Measurements from ENCODE around the gene RNPC3.

DNA sequence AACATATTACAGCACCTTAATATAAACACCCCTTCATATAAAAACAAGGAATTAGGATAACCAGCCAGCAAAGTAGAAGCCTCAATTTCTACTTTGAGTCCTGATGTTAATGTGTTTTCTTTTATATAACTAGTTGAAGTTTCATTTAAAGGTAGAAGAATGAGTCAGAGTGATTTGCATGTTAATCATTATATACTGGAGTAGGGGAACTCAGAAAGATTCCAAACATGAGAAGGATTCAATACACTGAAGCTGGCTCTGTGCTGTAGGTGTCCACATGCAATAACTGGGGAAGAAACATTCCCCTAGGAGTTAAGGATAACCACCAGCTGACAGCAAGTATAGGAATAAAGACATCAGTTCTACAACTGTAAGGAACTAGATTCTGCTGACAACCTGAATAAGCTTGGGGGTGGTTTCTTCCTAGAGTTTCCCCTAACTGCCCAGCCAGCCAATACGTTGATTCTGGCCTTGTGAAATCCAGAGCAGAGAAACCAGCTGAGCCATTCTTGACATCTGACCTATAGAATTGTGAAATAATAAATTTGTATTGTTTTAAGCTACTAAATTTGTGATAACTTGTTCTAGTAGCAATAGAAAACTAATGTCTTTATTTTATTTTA, 33.4 kb upstream of the RNPC3 start:
- TF ChIP-seq, protein P1, sequence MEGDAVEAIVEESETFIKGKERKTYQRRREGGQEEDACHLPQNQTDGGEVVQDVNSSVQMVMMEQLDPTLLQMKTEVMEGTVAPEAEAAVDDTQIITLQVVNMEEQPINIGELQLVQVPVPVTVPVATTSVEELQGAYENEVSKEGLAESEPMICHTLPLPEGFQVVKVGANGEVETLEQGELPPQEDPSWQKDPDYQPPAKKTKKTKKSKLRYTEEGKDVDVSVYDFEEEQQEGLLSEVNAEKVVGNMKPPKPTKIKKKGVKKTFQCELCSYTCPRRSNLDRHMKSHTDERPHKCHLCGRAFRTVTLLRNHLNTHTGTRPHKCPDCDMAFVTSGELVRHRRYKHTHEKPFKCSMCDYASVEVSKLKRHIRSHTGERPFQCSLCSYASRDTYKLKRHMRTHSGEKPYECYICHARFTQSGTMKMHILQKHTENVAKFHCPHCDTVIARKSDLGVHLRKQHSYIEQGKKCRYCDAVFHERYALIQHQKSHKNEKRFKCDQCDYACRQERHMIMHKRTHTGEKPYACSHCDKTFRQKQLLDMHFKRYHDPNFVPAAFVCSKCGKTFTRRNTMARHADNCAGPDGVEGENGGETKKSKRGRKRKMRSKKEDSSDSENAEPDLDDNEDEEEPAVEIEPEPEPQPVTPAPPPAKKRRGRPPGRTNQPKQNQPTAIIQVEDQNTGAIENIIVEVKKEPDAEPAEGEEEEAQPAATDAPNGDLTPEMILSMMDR (IDR thresholded peaks at IDR 0.05; ENCODE audit: borderline replicate concordance, extremely low read depth, low read length, poor library complexity, severe bottlenecking), result no peak
- TF ChIP-seq EZH2 (IDR thresholded peaks at IDR 0.05; ENCODE audit: borderline replicate concordance, low read depth, low read length, severe bottlenecking), result no peak

All from DND-41 (cell line).